Uterus (tissue), 2 donors: ENCODE results near the gene UROC1.

Source experiments
- CTCF ChIP-seq, 4 experiments: fragments of 200-600 bp in 2 of 4; fragments of 450-650 bp in 2 of 4; sonication (generic) in 2 of 4; IDR thresholded peaks; one replicate each; pipeline ENCODE4 v1.5.1; 2016 to 2019; ENCODE audit warnings: antibody characterized with exemption in 4 of 4, mild to moderate bottlenecking in 2 of 4, moderate library complexity in 1 of 4
- POLR2A ChIP-seq, 2 donors: fragments of 450-650 bp; IDR thresholded peaks; one replicate each; pipeline ENCODE4 v1.6.1; 2016; ENCODE audit warnings: antibody characterized with exemption in 2 of 2, mild to moderate bottlenecking in 1 of 2, moderate library complexity in 1 of 2

GRCh38 chr3:126438746-126439145 lies 78.8 kb downstream of the UROC1 start:
- TF ChIP-seq POLR2A (IDR thresholded peaks at IDR 0.05) (no peak), CTCF (IDR thresholded peaks at IDR 0.05) (no peak)
